DND-41 (cell line): ENCODE measurements around the gene LGR4.

Source experiments
- CTCF ChIP-seq: IDR thresholded peaks from 2 replicates; pipeline ENCODE4 v1.5.1; 2012; ENCODE audit warnings: borderline replicate concordance, low read length, moderate library complexity, mild to moderate bottlenecking; ENCODE audit not compliant: poor library complexity, severe bottlenecking; ENCODE audit errors: extremely low read depth
- EZH2 ChIP-seq: IDR thresholded peaks from 3 replicates; pipeline ENCODE4 v1.6.1; 2012; ENCODE audit warnings: borderline replicate concordance, low read depth, mild to moderate bottlenecking, moderate library complexity, low read length, inconsistent platforms; ENCODE audit not compliant: severe bottlenecking

DNA sequence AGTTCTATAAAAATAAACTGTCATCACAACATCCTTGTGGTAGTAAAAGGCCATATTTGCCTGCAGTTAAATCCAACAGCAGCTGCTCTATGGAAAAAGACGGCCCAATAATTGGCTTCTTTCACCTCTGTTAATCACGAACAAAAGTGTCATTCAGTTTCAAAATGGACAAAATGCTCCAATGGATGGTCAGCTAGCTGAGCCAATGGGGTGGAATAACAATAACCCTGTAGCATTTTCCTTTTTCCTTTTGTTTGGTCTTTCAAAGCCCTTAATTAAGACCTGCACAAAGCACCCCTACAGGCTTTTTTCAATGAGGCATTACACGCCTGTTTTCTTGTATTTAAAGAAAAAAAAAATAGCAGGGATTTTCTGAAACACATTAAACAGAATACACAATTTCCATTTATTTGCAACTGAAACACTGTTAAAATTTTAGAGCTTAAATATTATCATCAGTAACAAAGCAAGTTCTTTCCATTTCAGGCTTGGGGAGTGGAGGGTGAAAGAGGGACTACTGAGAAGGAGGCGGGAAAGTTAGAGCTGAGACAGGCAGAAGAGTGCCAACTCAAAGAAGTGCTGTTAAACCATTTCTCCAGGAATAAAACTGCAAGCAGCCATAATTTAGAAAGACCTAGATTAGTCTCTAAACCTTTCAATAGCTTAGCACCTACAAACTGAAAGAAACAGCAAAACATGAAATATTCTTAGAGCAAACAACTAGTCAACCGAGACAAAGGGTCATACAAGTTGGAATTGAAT, 28.7 kb downstream of the LGR4 start:
- TF ChIP-seq CTCF = no peak
- TF ChIP-seq EZH2 = no peak
